Measurements from ENCODE around the gene SBF2. TPM values are rescaled to one million over a fixed set of nuclear protein-coding genes. Genes with fewer than 3 reads are reported as not detected.

Gene SBF2
- total and polyA plus RNA-seq, 9 of the 15 experiments (the other 6 are each of a cell fraction or from before 2014, with no cell fraction given): 0.80 to 9.5 (median 5.0) TPM

DNA sequence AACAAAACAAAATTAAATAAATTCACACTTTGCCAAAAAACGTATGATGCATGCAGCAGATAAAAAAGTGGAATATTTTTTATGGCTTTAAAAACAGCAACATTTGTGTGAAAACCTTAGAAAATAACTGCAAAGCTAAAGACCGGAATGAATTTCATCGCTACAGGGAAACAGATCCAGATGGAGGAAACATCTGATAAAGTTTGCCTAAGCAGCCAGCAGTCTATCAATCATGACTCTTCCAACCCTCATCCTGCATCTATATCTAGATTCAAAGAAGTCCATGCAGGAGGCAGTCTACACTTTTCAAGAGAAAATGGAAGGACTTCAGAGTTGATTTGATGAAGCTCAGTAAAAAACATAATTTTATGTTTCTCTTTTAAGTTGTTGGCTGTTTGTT lies 503.3 kb downstream of the SBF2 start (continued):
- TF ChIP-seq, protein P1, sequence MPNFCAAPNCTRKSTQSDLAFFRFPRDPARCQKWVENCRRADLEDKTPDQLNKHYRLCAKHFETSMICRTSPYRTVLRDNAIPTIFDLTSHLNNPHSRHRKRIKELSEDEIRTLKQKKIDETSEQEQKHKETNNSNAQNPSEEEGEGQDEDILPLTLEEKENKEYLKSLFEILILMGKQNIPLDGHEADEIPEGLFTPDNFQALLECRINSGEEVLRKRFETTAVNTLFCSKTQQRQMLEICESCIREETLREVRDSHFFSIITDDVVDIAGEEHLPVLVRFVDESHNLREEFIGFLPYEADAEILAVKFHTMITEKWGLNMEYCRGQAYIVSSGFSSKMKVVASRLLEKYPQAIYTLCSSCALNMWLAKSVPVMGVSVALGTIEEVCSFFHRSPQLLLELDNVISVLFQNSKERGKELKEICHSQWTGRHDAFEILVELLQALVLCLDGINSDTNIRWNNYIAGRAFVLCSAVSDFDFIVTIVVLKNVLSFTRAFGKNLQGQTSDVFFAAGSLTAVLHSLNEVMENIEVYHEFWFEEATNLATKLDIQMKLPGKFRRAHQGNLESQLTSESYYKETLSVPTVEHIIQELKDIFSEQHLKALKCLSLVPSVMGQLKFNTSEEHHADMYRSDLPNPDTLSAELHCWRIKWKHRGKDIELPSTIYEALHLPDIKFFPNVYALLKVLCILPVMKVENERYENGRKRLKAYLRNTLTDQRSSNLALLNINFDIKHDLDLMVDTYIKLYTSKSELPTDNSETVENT (CRISPR knock-in tag; IDR thresholded peaks at IDR 0.05): no peak
- TF ChIP-seq, protein P2, sequence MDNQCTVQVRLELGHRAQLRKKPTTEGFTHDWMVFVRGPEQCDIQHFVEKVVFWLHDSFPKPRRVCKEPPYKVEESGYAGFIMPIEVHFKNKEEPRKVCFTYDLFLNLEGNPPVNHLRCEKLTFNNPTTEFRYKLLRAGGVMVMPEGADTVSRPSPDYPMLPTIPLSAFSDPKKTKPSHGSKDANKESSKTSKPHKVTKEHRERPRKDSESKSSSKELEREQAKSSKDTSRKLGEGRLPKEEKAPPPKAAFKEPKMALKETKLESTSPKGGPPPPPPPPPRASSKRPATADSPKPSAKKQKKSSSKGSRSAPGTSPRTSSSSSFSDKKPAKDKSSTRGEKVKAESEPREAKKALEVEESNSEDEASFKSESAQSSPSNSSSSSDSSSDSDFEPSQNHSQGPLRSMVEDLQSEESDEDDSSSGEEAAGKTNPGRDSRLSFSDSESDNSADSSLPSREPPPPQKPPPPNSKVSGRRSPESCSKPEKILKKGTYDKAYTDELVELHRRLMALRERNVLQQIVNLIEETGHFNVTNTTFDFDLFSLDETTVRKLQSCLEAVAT (IDR thresholded peaks at IDR 0.05): no peak
- TF ChIP-seq ZNF23 (CRISPR knock-in tag; IDR thresholded peaks at IDR 0.05) (no peak), TBL1XR1 (IDR thresholded peaks at IDR 0.05; ENCODE audit: low read length in 2 of 2) (no peak), ZNF75A (CRISPR knock-in tag; IDR thresholded peaks at IDR 0.05) (no peak), U2AF1 (optimal IDR thresholded peaks at IDR 0.05; ENCODE audit: low read depth, low read length) (no peak), MTA1 (IDR thresholded peaks at IDR 0.05; ENCODE audit: borderline replicate concordance) (no peak), KLF13 (tag; IDR thresholded peaks at IDR 0.05; ENCODE audit: borderline replicate concordance, low read depth) (no peak), SMARCC2 (IDR thresholded peaks at IDR 0.05; ENCODE audit: low read depth) (no peak), NR2C1 (IDR thresholded peaks at IDR 0.05) (no peak), NR2C1 (tag; IDR thresholded peaks at IDR 0.05) (no peak), ZFPM2 (CRISPR knock-in tag; IDR thresholded peaks at IDR 0.05) (no peak), CXXC5 (CRISPR knock-in tag; IDR thresholded peaks at IDR 0.05) (no peak), NR3C1 (CRISPR knock-in tag; IDR thresholded peaks at IDR 0.05) (no peak), SRSF1 (IDR thresholded peaks at IDR 0.05; ENCODE audit: low read depth, low read length) (no peak), TRIM28 (IDR thresholded peaks at IDR 0.05) (no peak), TFAM (CRISPR knock-in tag; conservative IDR thresholded peaks at IDR 0.05) (no peak)
- TF ChIP-seq, protein P3, sequence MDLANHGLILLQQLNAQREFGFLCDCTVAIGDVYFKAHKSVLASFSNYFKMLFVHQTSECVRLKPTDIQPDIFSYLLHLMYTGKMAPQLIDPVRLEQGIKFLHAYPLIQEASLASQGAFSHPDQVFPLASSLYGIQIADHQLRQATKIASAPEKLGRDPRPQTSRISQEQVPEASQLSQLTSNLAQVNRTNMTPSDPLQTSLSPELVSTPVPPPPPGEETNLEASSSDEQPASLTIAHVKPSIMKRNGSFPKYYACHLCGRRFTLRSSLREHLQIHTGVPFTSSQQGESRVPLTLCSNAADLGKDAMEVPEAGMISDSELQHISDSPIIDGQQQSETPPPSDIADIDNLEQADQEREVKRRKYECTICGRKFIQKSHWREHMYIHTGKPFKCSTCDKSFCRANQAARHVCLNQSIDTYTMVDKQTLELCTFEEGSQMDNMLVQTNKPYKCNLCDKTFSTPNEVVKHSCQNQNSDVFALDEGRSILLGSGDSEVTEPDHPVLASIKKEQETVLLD (IDR thresholded peaks at IDR 0.05): no peak
- TF ChIP-seq, protein P4, sequence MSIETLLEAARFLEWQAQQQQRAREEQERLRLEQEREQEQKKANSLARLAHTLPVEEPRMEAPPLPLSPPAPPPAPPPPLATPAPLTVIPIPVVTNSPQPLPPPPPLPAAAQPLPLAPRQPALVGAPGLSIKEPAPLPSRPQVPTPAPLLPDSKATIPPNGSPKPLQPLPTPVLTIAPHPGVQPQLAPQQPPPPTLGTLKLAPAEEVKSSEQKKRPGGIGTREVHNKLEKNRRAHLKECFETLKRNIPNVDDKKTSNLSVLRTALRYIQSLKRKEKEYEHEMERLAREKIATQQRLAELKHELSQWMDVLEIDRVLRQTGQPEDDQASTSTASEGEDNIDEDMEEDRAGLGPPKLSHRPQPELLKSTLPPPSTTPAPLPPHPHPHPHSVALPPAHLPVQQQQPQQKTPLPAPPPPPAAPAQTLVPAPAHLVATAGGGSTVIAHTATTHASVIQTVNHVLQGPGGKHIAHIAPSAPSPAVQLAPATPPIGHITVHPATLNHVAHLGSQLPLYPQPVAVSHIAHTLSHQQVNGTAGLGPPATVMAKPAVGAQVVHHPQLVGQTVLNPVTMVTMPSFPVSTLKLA (conservative IDR thresholded peaks at IDR 0.05): no peak
- TF ChIP-seq, protein P5, sequence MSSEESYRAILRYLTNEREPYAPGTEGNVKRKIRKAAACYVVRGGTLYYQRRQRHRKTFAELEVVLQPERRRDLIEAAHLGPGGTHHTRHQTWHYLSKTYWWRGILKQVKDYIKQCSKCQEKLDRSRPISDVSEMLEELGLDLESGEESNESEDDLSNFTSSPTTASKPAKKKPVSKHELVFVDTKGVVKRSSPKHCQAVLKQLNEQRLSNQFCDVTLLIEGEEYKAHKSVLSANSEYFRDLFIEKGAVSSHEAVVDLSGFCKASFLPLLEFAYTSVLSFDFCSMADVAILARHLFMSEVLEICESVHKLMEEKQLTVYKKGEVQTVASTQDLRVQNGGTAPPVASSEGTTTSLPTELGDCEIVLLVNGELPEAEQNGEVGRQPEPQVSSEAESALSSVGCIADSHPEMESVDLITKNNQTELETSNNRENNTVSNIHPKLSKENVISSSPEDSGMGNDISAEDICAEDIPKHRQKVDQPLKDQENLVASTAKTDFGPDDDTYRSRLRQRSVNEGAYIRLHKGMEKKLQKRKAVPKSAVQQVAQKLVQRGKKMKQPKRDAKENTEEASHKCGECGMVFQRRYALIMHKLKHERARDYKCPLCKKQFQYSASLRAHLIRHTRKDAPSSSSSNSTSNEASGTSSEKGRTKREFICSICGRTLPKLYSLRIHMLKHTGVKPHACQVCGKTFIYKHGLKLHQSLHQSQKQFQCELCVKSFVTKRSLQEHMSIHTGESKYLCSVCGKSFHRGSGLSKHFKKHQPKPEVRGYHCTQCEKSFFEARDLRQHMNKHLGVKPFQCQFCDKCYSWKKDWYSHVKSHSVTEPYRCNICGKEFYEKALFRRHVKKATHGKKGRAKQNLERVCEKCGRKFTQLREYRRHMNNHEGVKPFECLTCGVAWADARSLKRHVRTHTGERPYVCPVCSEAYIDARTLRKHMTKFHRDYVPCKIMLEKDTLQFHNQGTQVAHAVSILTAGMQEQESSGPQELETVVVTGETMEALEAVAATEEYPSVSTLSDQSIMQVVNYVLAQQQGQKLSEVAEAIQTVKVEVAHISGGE (CRISPR knock-in tag; IDR thresholded peaks at IDR 0.05): no peak
